Urinary bladder (tissue), 4 donors: Measurements from ENCODE around the gene NACA. TPM values are rescaled to one million over a fixed set of nuclear protein-coding genes. Genes with fewer than 3 reads are reported as not detected.
"Not testable (repeated sequence)": the region's sequence is repeated elsewhere in the genome, so short reads cannot be mapped to it uniquely, and the experiment has no call there.

ENCODE experiments used
- DNase-seq: peaks from one replicate; pipeline ENCODE4 v3.0.0-alpha.2; 2015; ENCODE audit errors: extremely low spot score
- H3K27ac ChIP-seq: one replicate; pipeline ENCODE4 v1.5.1; 2013; ENCODE audit warnings: low read depth, mild to moderate bottlenecking, moderate library complexity
- H3K36me3 ChIP-seq: one replicate; pipeline ENCODE4 v1.6.1; 2013; ENCODE audit warnings: mild to moderate bottlenecking, moderate library complexity; ENCODE audit not compliant: insufficient read depth
- H3K4me1 ChIP-seq: one replicate; pipeline ENCODE4 v1.6.1; 2013; ENCODE audit warnings: mild to moderate bottlenecking, moderate library complexity; ENCODE audit not compliant: insufficient read depth
- H3K4me3 ChIP-seq: one replicate; pipeline ENCODE4 v1.5.1; 2013; ENCODE audit warnings: low read depth, low read length
- WGBS: extraction: QIAGEN DNeasy Blood & Tissue Kit; methylation state at CpG from one replicate; pipeline ENCODE4 v1.1.7; 2013; 5-methylcytosine and 5-hydroxymethylcytosine counted together
- polyA plus RNA-seq: library from polyadenylated mRNA; stranded (reverse); fragments of 200-250 nt; gene quantifications from one replicate; pipeline ENCODE4 v1.2.3, GENCODE V29; 2013
- total RNA-seq: library from RNA; depleted of rRNA; stranded (reverse); fragments of >200 nt; gene quantifications from one replicate; pipeline ENCODE4 v1.2.3, GENCODE V29; 2014
- donor health status: healthy with polysubstance abuse.
- donor health status: healthy.

The NACA gene
- total and polyA plus RNA-seq, 2 donors, result 1,052 to 1,683 TPM

DNA sequence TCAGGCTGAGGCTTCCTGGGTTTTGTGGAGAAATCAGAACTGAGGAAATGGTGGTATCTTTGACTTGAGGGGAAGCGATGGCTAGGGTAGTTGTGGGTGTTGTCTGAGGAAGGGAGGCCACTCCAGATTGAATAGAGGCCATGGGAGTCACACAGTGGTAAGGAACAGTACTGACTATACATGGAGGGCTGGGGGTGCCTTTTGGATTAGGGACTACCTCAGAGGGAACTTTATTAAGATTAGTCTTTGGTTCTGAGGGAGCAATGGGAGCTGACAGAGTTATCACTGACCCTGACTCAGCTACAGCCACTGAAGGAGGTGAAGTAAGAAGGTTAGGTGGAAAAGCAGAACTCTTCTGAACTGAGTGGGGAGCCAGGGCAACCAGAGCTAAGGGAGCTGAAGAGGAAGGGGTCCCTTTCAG, 4.4 kb downstream of the NACA start:
- DNase-seq, result no peak
- no peak overlapping the region for H3K27ac ChIP-seq
- H3K36me3 ChIP-seq, result no peaks in the 10 kb centered on the region
- WGBS, result 84% methylated on average over 1 of the region's 1 CpG
- peaks cover 8% of the 10 kb centered on the region for H3K4me1 ChIP-seq
- no peak overlapping the region for H3K4me3 ChIP-seq

GRCh38 chr12:56719056-56719455, 6.0 kb downstream of the NACA start:
- Histone ChIP-seq H3K27ac (no peak overlapping the region), H3K4me1 (peaks cover 8% of the 10 kb centered on the region), H3K36me3 (peaks cover under 1% of the 10 kb centered on the region), H3K4me3 (no peak overlapping the region)
- DNase-seq, result no peak

- 46% methylated on average over 4 of the region's 4 CpGs for WGBS
- Histone ChIP-seq H3K27ac (no peak overlapping the region), H3K4me3 (no peak overlapping the region), H3K4me1 (peaks cover 8% of the 10 kb centered on the region), H3K36me3 (peaks cover 4% of the 10 kb centered on the region)
- no peak for DNase-seq
These were observed 6.5 kb downstream of the NACA start for GRCh38 chr12:56718636-56719035.

- WGBS, result 77% methylated on average over 1 of the region's 1 CpG
- H3K27ac ChIP-seq, result no peak overlapping the region
- no peak for DNase-seq
These were observed 7.0 kb downstream of the NACA start for GRCh38 chr12:56718149-56718548.

GRCh38 chr12:56716933-56717880, 7.9 kb downstream of the NACA start:
- no peak overlapping the region for H3K4me3 ChIP-seq
- no peak overlapping the region for H3K27ac ChIP-seq
- peaks cover 5% of the 10 kb centered on the region for H3K36me3 ChIP-seq
- H3K4me1 ChIP-seq, result peaks cover 4% of the 10 kb centered on the region
- no peak for DNase-seq
- 74% methylated on average over 4 of the region's 4 CpGs for WGBS

More at GRCh38 chr12:56718149-56718548, 7.0 kb downstream of the NACA start:
- Histone ChIP-seq H3K4me1 (peaks cover 8% of the 10 kb centered on the region), H3K36me3 (peaks cover 5% of the 10 kb centered on the region), H3K4me3 (no peak overlapping the region)

GRCh38 chr12:56716458-56716857, 8.6 kb downstream of the NACA start:
- no peak for DNase-seq
- WGBS, result 49% methylated on average over 1 of the region's 1 CpG
- Histone ChIP-seq H3K4me3 (no peak overlapping the region), H3K4me1 (peaks cover 4% of the 10 kb centered on the region), H3K36me3 (peaks cover 6% of the 10 kb centered on the region), H3K27ac (no peak overlapping the region)

GRCh38 chr12:56715798-56716197, 9.3 kb downstream of the NACA start:
- DNase-seq, result no peak
- peaks cover 2% of the 10 kb centered on the region for H3K4me1 ChIP-seq
- H3K27ac ChIP-seq, result no peak overlapping the region
- peaks cover 6% of the 10 kb centered on the region for H3K36me3 ChIP-seq
- no peak overlapping the region for H3K4me3 ChIP-seq
- 73% methylated on average over 8 of the region's 8 CpGs for WGBS

DNA sequence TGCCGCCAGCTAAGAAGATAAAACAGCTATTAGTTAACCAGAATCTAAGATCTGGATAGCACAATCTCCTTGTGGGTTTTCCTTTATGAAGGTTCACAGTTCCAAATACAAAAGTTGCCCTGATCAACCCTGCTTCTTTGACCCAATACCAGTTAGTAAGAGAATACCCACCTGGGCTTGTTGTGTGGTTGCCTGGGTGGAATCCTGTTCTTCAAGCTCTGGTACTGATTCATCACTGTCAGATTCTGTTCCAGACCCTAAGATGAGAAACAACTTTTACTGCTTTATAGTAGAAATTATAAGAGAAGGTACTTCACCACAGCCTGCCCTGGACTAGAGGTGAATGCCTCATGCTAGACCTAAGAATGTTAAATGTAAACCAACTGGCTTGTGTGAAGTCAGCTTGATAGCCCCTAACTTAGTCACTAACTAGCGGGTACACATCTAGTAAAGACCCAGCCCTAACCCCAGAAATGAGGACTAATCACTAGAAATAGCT, 10.6 kb downstream of the NACA start:
- 94% methylated on average over 2 of the region's 2 CpGs for WGBS
- H3K27ac ChIP-seq, result no peak overlapping the region
- no peak for DNase-seq
- peaks cover 6% of the 10 kb centered on the region for H3K36me3 ChIP-seq
- no peak overlapping the region for H3K4me3 ChIP-seq
- peaks cover 2% of the 10 kb centered on the region for H3K4me1 ChIP-seq

DNA sequence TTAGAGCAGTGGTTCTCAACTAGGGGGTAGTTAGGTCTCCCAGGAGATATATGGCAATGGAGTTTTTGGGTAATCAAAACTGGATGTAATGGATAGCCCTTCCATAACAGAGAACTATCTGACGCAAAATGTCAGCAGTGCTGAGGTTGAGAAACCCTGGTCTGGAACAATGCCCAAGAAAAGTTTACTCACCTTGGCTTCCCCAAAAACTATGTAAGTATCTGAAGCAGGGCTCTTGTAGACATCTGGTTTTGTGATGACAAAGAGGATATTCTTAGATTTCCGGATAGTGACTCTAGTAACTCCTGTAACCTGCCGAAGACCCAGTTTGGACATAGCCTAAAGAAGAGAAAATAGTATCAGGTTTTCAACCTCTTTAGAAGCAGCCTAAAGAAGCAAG, 11.8 kb downstream of the NACA start:
- H3K36me3 ChIP-seq, result peaks cover 6% of the 10 kb centered on the region
- WGBS, result 93% methylated on average over 3 of the region's 3 CpGs
- H3K27ac ChIP-seq, result no peak overlapping the region
- H3K4me3 ChIP-seq, result no peak overlapping the region
- H3K4me1 ChIP-seq, result peaks cover 2% of the 10 kb centered on the region
- no peak for DNase-seq

- H3K36me3 ChIP-seq, result peaks cover 6% of the 10 kb centered on the region
- H3K27ac ChIP-seq, result no peak overlapping the region
- DNase-seq, result no peak
- H3K4me1 ChIP-seq, result no peaks in the 10 kb centered on the region
- H3K4me3 ChIP-seq, result no peak overlapping the region
- WGBS, result 78% methylated on average over 5 of the region's 5 CpGs
These were observed 15.2 kb downstream of the NACA start for GRCh38 chr12:56709759-56710376.

DNA sequence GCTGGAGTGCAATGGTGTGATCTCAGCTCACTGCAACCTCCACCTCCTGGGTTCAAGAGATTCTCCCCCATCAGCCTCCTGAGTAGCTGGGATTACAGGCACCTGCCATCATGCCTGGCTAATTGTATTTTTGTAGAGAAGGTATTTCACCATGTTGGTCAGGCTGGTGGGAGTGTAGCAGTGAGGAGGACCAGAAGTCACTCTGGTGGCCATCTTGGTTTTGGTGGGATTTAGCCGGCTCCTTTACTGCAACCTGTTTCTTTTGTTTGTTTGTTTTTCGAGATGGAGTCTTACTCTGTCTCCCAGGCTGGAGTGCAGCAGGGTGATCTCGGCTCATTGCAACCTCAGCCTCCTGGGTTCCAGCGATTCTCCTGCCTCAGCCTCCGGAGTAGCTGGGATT, 20.6 kb downstream of the NACA start:
- not testable (repeated sequence) for DNase-seq, H3K4me3 ChIP-seq, H3K4me1 ChIP-seq, H3K27ac ChIP-seq, H3K36me3 ChIP-seq
- WGBS, result 87% methylated on average over 5 of the region's 5 CpGs

DNA sequence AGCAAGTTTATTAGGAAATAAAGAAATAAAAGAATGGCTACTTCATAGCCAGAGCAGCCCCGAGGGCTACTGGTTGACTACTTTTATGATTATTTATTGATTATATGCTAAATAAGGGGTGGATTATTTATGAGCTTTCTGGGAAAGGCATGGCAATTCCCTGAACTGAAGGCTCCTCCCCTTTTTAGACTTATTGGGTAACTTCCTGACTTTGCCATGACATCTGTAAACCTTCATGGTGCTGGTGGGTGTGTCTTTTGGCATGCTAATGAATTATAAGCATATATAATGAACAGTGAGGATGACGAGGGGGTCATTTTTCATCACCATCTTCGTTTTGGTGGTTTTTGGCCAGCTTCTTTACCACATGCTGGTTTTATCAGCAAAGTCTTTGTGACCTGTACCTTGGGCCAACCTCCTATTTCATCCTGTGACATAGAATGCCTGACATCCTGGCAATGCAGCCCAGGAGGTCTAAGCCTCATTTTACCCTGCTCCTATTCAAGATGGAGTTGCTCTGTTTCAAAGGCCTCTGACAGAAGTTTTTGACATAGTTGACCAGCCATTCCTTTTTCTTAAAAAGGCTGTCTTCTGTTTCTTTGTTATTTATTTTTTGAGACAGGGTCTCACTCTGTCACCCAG, 26.0 kb downstream of the NACA start:
- Histone ChIP-seq H3K27ac (no peak overlapping the region), H3K36me3 (no peaks in the 10 kb centered on the region), H3K4me1 (no peaks in the 10 kb centered on the region), H3K4me3 (no peak overlapping the region)
- no peak for DNase-seq
- 60% methylated on average over 3 of the region's 3 CpGs for WGBS

DNA sequence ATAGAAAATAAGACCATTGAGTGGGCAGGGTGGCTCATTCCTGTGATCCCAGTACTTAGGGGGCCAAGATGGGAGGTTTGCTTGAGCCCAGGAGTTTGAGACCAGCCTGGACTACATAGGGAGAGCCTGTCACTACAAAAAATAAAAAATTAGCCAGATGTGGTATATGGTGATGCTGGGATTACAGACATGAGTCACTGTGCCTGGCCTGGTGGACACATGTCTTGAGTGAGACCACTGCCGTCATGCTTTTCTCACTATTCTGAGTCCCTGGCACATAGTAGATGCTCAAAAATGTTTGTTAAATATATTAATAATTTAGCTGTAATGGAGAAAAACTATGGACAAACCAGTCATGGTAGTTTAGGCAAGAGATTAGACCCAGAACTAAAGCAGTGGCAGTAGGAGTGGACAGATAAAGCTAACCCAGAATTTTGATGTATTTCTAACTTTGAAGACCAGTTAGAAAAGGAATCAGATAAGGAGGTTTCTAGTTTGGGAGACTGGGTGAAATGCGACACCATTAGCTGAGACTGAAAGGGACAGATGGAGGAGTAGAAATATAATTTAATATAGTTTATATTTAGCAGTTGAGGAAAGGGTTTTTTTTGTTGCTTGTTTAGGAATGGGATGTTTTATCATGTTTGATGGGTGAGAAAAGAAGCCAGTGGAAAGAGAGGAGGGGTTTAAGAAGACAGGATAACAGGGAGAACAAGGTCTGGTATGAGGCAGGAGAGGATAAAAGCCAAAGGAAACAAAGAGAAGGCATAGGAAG, 29.6 kb downstream of the NACA start:
- 54% methylated on average over 2 of the region's 2 CpGs for WGBS
- no peak for DNase-seq

More for the DNA sequence above, 29.6 kb downstream of the NACA start:
- Histone ChIP-seq H3K27ac (no peak overlapping the region), H3K4me1 (no peaks in the 10 kb centered on the region), H3K4me3 (no peak overlapping the region), H3K36me3 (no peaks in the 10 kb centered on the region)
